ENCODE results near the gene RFPL1.

DNA sequence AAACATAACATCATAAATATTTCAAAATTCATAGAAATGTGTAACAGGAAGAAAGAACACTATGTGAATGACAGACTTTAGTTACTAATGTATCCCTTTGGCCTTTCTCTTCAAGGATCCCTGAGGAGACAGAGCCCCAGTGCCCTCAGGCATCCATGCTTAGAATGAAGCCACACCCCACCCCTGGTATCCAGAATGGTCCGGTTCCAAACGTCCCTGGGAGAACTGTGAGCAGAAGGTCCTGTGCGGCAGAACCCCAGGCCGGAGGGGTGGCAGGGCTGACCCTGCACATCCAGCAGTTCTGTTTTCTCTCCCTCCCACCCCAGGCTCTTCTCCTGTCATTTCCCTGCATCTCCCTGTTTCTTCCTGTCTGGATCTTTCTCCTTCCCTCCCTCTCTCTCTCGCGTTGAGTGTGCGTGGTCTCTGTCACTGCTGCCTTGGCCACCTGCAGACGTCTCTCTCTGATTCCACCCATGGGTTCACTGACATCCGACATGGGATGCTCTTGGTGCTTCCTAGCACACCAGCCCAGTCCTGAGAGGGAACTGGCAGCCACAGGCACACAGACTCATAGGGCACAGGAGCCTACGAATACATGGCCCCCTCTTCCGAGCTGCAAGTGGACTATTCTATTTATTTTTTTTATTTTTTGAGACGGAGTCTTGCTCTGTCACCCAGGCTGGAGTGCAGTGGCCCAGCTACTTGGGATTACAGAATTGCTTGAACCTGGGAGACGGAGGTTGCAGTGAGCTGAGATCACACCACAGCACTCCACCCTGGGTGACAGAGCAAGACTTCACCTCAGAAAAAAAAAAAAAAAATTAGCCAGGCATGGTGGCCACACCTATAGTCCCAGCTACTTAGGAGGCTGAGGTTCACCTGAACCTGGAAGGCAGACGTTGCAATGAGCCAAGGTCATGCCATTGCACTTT lies 5.7 kb downstream of the RFPL1 start:
- TF ChIP-seq, protein P1, sequence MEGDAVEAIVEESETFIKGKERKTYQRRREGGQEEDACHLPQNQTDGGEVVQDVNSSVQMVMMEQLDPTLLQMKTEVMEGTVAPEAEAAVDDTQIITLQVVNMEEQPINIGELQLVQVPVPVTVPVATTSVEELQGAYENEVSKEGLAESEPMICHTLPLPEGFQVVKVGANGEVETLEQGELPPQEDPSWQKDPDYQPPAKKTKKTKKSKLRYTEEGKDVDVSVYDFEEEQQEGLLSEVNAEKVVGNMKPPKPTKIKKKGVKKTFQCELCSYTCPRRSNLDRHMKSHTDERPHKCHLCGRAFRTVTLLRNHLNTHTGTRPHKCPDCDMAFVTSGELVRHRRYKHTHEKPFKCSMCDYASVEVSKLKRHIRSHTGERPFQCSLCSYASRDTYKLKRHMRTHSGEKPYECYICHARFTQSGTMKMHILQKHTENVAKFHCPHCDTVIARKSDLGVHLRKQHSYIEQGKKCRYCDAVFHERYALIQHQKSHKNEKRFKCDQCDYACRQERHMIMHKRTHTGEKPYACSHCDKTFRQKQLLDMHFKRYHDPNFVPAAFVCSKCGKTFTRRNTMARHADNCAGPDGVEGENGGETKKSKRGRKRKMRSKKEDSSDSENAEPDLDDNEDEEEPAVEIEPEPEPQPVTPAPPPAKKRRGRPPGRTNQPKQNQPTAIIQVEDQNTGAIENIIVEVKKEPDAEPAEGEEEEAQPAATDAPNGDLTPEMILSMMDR (IDR thresholded peaks at IDR 0.05): no peak
- TF ChIP-seq EP300 (IDR thresholded peaks at IDR 0.05): no peak

Measured in upper lobe of left lung (tissue), 4 donors.